A673 (cell line): ENCODE measurements around the gene SPG7. TPM values are rescaled to one million over a fixed set of nuclear protein-coding genes. Genes with fewer than 3 reads are reported as not detected.

Experiments used
- BruUV-seq: library from RNA; stranded (reverse); fragments of 400-500 nt; replicated peaks from 2 replicates; lab custom pipeline; 2021; lab: Mats Ljungman, UMichigan
- CTCF ChIA-PET: fragments of 300-600 bp; sonication (Branson Sonifier 250); formaldehyde crosslinking; loops from one replicate; lab custom pipeline; 2022; ENCODE audit warnings: antibody characterized with exemption; lab: Charles Lee
- POLR2A ChIA-PET: fragments of 300-600 bp; sonication (Branson Sonifier 250); formaldehyde crosslinking; loops from one replicate; lab custom pipeline; 2022; ENCODE audit warnings: antibody characterized with exemption; ENCODE audit not compliant: low non-redundant PET; lab: Charles Lee
- DNase-seq: peaks from one replicate; pipeline ENCODE4 v3.0.0-alpha.2; 2015; ENCODE audit warnings: low spot score
- H3K27ac ChIP-seq: fragments of 200-600 bp; sonication (generic); 2 replicates; pipeline ENCODE4 v1.5.1; 2016; ENCODE audit warnings: mixed run types, low read depth, mild to moderate bottlenecking, mixed read lengths, antibody characterized with exemption, low read length; ENCODE audit not compliant: poor library complexity, severe bottlenecking
- H3K27me3 ChIP-seq: fragments of 200-600 bp; sonication (generic); replicated peaks from 2 replicates; pipeline ENCODE4 v1.6.1; 2017; ENCODE audit warnings: mixed run types, low read depth, mild to moderate bottlenecking, mixed read lengths, antibody characterized with exemption, low read length; ENCODE audit not compliant: insufficient read depth, poor library complexity
- H3K36me3 ChIP-seq: fragments of 200-600 bp; sonication (generic); 2 replicates; pipeline ENCODE4 v1.6.1; 2016; ENCODE audit warnings: mixed run types, mild to moderate bottlenecking, mixed read lengths, antibody characterized with exemption, low read length; ENCODE audit not compliant: insufficient read depth, poor library complexity, severe bottlenecking
- H3K4me1 ChIP-seq: fragments of 200-600 bp; sonication (generic); 2 replicates; pipeline ENCODE4 v1.6.1; 2017; ENCODE audit warnings: mixed run types, mild to moderate bottlenecking, mixed read lengths, antibody characterized with exemption, low read length; ENCODE audit not compliant: insufficient read depth, poor library complexity, severe bottlenecking
- H3K4me3 ChIP-seq: fragments of 200-600 bp; sonication (generic); 2 replicates; pipeline ENCODE4 v1.5.1; 2016; ENCODE audit warnings: low read depth, mixed run types, mild to moderate bottlenecking, mixed read lengths, low read length; ENCODE audit not compliant: poor library complexity, severe bottlenecking
- H3K9me3 ChIP-seq: fragments of 200-600 bp; sonication (generic); 2 replicates; pipeline ENCODE4 v1.6.1; 2016; ENCODE audit warnings: mixed run types, low read depth, mild to moderate bottlenecking, mixed read lengths, antibody characterized with exemption, low read length; ENCODE audit not compliant: poor library complexity, severe bottlenecking
- EZH2 ChIP-seq: fragments of 200-600 bp; sonication (generic); IDR thresholded peaks from 2 replicates; pipeline ENCODE4 v1.6.1; 2017; ENCODE audit warnings: borderline replicate concordance, low read depth, mild to moderate bottlenecking, mixed read lengths, antibody characterized with exemption, low read length; ENCODE audit not compliant: poor library complexity, severe bottlenecking
- intact Hi-C: fragments of 100-400 bp; cut with micrococcal nuclease; formaldehyde crosslinking; loops from one replicate; pipeline ENCODE4 v1.10.0; 2022; ENCODE audit not compliant: unreplicated experiment
- total RNA-seq: library from RNA; stranded (reverse); gene quantifications from 2 replicates; pipeline ENCODE4 v1.2.3, GENCODE V29; 2021
- TF ChIP-seq, protein P1 (sequence below): fragments of 300-800, 200-600 bp; sonication (generic); conservative IDR thresholded peaks from 2 replicates; pipeline ENCODE4 v1.5.1; 2017; ENCODE audit warnings: low read depth, mild to moderate bottlenecking, antibody characterized with exemption, low read length, moderate library complexity, mixed read lengths

Gene SPG7
- total RNA-seq, 1 experiment from 2014 or later = 113 TPM

DNA sequence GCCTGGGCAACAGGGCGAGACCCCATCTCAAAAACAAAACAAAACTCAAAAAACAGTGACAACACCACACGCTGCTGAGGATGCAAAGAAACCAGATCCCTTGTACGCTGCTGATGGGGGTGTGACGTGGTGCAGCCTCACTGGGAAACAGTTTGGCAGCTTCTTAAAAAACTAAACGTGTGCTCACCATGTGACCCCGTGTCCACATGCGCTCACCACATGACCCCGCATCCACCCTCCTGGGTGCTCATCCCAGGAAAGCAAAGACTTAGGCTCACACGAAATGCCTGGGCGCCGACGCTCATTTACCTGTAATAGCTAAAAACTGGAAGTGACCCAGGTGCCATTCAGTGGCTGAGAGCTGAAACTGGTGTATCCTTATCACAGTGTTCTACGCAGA, 32.4 kb downstream of the SPG7 start:
- no TSS peak for BruUV-seq
- Histone ChIP-seq H3K27me3 (no peaks in the 10 kb centered on the region), H3K4me1 (no peaks in the 10 kb centered on the region), H3K9me3 (no peaks in the 10 kb centered on the region), H3K36me3 (peaks cover 6% of the 10 kb centered on the region), H3K4me3 (no peak overlapping the region), H3K27ac (no peak overlapping the region)
- no peak for TF ChIP-seq EZH2
- TF ChIP-seq, protein P1, sequence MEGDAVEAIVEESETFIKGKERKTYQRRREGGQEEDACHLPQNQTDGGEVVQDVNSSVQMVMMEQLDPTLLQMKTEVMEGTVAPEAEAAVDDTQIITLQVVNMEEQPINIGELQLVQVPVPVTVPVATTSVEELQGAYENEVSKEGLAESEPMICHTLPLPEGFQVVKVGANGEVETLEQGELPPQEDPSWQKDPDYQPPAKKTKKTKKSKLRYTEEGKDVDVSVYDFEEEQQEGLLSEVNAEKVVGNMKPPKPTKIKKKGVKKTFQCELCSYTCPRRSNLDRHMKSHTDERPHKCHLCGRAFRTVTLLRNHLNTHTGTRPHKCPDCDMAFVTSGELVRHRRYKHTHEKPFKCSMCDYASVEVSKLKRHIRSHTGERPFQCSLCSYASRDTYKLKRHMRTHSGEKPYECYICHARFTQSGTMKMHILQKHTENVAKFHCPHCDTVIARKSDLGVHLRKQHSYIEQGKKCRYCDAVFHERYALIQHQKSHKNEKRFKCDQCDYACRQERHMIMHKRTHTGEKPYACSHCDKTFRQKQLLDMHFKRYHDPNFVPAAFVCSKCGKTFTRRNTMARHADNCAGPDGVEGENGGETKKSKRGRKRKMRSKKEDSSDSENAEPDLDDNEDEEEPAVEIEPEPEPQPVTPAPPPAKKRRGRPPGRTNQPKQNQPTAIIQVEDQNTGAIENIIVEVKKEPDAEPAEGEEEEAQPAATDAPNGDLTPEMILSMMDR = no peak
- intact Hi-C loops = no loop called here
- CTCF ChIA-PET = no interaction called here
- POLR2A ChIA-PET = interaction anchor here (0.7 kb wide), 1 partner anchor 13 kb away, joined by 3 read pairs; no protein-coding TSS in a partner anchor
- DNase-seq = no peak

DNA sequence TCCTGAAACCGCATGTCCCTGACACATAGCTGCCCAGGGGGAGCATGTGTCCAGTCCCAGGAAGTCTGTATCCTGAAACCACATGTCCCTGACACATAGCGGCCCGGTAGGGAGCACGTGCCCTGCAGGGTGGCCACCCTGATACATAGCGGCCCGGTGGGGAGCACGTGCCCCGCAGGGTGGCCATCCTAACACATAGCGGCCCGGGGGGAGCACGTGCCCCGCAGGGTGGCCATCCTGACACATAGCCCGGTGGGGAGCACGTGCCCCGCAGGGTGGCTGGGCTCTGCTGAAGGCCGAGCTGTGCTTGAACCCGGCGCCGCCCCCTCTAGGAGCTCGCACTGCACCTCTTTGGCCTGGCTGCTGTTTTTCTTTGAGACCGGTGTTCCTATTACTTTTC, 33.6 kb downstream of the SPG7 start:
- Histone ChIP-seq H3K4me3 (no peak overlapping the region), H3K27me3 (no peaks in the 10 kb centered on the region), H3K36me3 (peaks cover 9% of the 10 kb centered on the region), H3K4me1 (no peaks in the 10 kb centered on the region), H3K27ac (no peak overlapping the region), H3K9me3 (no peaks in the 10 kb centered on the region)
- ChIA-PET POLR2A (no interaction called here), CTCF (no interaction called here)
- intact Hi-C loops = no loop called here
- BruUV-seq = no TSS peak
- DNase-seq = no peak
- TF ChIP-seq EZH2 = no peak
- TF ChIP-seq, protein P1 = no peak

DNA sequence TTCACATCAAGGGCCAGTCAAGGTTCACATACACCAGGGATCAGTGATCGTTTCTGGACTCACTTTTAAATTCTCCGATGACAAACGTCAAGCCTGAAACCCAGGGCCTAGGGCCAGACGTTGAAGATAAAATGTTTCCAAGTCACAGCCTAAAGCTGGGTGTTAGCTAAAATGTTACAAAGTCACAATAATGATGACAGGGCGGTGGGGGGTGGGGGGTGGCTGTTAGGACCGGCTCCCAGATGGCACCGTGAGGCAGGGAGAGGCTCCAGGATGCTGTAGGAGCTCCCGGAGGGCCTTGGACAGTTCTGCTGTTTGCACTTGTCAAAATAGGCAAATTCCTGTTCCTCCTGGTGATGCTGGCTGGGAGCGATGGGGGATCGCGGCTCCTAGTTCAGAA, 35.9 kb downstream of the SPG7 start:
- ChIA-PET POLR2A (no interaction called here), CTCF (no interaction called here)
- BruUV-seq = no TSS peak
- H3K27ac ChIP-seq = no peak overlapping the region
- no peaks in the 10 kb centered on the region for H3K9me3 ChIP-seq
- H3K4me3 ChIP-seq = no peak overlapping the region
- peaks cover 3% of the 10 kb centered on the region for H3K36me3 ChIP-seq
- no peaks in the 10 kb centered on the region for H3K4me1 ChIP-seq
- no peaks in the 10 kb centered on the region for H3K27me3 ChIP-seq
- TF ChIP-seq, protein P1 = no peak
- TF ChIP-seq EZH2 = no peak
- intact Hi-C loops = no loop called here
- no peak for DNase-seq
